NCI-H2107 treated with DMSO at 0.1 percent for 48 hours (cell line): ENCODE data around the gene RAB34.
"Not testable (repeated sequence)": the region's sequence is repeated elsewhere in the genome, so short reads cannot be mapped to it uniquely, and the experiment has no call there.

Source experiments
- DNase-seq: peaks from one replicate; lab custom pipeline; 2025; ENCODE audit not compliant: unreplicated experiment; lab: John Stamatoyannopoulos, UW

Gene RAB34

GRCh38 chr17:28728364-28729200, 10.9 kb upstream of the RAB34 start, which contains the start of gene NEK8:
NEK8 (plus strand) TSS chr17:28728788; CDS start chr17:28728814, 26 bp downstream.
- DNase-seq, result peak; percentile 85

GRCh38 chr17:28726627-28727491, 9.2 kb upstream of the RAB34 start:
- peak; percentile 92 for DNase-seq

- DNase-seq, result no peak
These were observed 8.6 kb upstream of the RAB34 start, which contains the start of gene TLCD1 for GRCh38 chr17:28726226-28726626. TLCD1 (minus strand) TSS chr17:28726233; CDS start chr17:28726097, 136 bp downstream.

- DNase-seq, result peak; percentile 76
These were observed 8.1 kb upstream of the RAB34 start for GRCh38 chr17:28725660-28726225.

- DNase-seq, result peak; percentile 55
These were observed 7.5 kb upstream of the RAB34 start for GRCh38 chr17:28725166-28725659.

GRCh38 chr17:28724500-28725165, 7.0 kb upstream of the RAB34 start:
- no peak for DNase-seq

GRCh38 chr17:28723836-28724499, 6.3 kb upstream of the RAB34 start:
- DNase-seq, result not testable (repeated sequence)

- no peak for DNase-seq
These were observed 5.6 kb upstream of the RAB34 start for GRCh38 chr17:28723159-28723835.

- DNase-seq, result no peak
These were observed 4.9 kb upstream of the RAB34 start for GRCh38 chr17:28722417-28723158.

- DNase-seq, result not testable (repeated sequence)
These were observed 3.3 kb upstream of the RAB34 start for GRCh38 chr17:28720997-28721329.

GRCh38 chr17:28720247-28720996, 2.8 kb upstream of the RAB34 start:
- no peak for DNase-seq

- no peak for DNase-seq
These were observed 1.4 kb upstream of the RAB34 start for GRCh38 chr17:28719021-28719433.

- no peak for DNase-seq
These were observed 809 bp upstream of the RAB34 start for GRCh38 chr17:28718333-28719020.

GRCh38 chr17:28716740-28717577, 709 bp downstream of the RAB34 start:
- DNase-seq, result no peak

GRCh38 chr17:28715217-28715616, 2.5 kb downstream of the RAB34 start:
- DNase-seq, result no peak

GRCh38 chr17:28714281-28714680, 3.4 kb downstream of the RAB34 start:
- no peak for DNase-seq
